OCI-LY7 (cell line): ENCODE measurements around the gene BFSP2. TPM values are rescaled to one million over a fixed set of nuclear protein-coding genes. Genes with fewer than 3 reads are reported as not detected.

ENCODE experiments used
- Bru-seq: library from RNA; stranded (reverse); fragments of 400-500 nt; gene quantifications from one replicate; lab custom pipeline; 2021; lab: Mats Ljungman, UMichigan
- BruChase-seq, 2 experiments: library from RNA; stranded (reverse); fragments of 400-500 nt; gene quantifications; one replicate each; lab custom pipeline; 2021; lab: Mats Ljungman, UMichigan
- BruUV-seq: library from RNA; stranded (reverse); fragments of 400-500 nt; replicated peaks from 2 replicates; lab custom pipeline; 2021; lab: Mats Ljungman, UMichigan
- CTCF ChIA-PET: fragments of 300-600 bp; sonication (Branson Sonifier 250); formaldehyde crosslinking; loops from one replicate; lab custom pipeline; 2022; ENCODE audit warnings: antibody characterized with exemption; ENCODE audit not compliant: unreplicated experiment; lab: Charles Lee
- POLR2A ChIA-PET: fragments of 300-600 bp; sonication (Branson Sonifier 250); formaldehyde crosslinking; loops from one replicate; lab custom pipeline; 2022; ENCODE audit warnings: antibody characterized with exemption; lab: Charles Lee
- DNase-seq: peaks from one replicate; pipeline ENCODE4 v3.0.0-alpha.2; 2015; ENCODE audit warnings: low spot score
- H2AFZ ChIP-seq: fragments of 200-600 bp; sonication (generic), shearing (Covaris generic); 2 replicates; pipeline ENCODE4 v1.6.1; 2014; ENCODE audit warnings: mild to moderate bottlenecking, antibody characterized with exemption, low read length, moderate library complexity
- H3K27ac ChIP-seq: fragments of 200-600 bp; sonication (generic); 2 replicates; pipeline ENCODE4 v1.5.1; 2014; ENCODE audit warnings: mixed run types, low read depth, mild to moderate bottlenecking, moderate library complexity, low read length, inconsistent platforms; ENCODE audit not compliant: poor library complexity, severe bottlenecking
- H3K36me3 ChIP-seq: fragments of 200-600 bp; sonication (generic); 2 replicates; pipeline ENCODE4 v1.6.1; 2014; ENCODE audit warnings: mild to moderate bottlenecking, antibody characterized with exemption, low read length, moderate library complexity, mixed read lengths; ENCODE audit not compliant: insufficient read depth
- H3K4me1 ChIP-seq: fragments of 200-600 bp; sonication (generic); 2 replicates; pipeline ENCODE4 v1.5.1; 2014; ENCODE audit warnings: mild to moderate bottlenecking, low read length; ENCODE audit not compliant: insufficient read depth, poor library complexity, severe bottlenecking
- H3K4me2 ChIP-seq: fragments of 200-600 bp; sonication (generic); 2 replicates; pipeline ENCODE4 v1.6.1; 2014; ENCODE audit warnings: mild to moderate bottlenecking, low read length
- H3K4me3 ChIP-seq: fragments of 200-600 bp; sonication (generic); 2 replicates; pipeline ENCODE4 v1.5.1; 2014; ENCODE audit warnings: mild to moderate bottlenecking, low read depth, low read length; ENCODE audit not compliant: poor library complexity, severe bottlenecking
- H3K79me2 ChIP-seq: fragments of 200-600 bp; sonication (generic); 2 replicates; pipeline ENCODE4 v1.6.1; 2016; ENCODE audit warnings: low read depth, mild to moderate bottlenecking, low read length, moderate library complexity, mixed read lengths; ENCODE audit not compliant: insufficient read depth
- H3K9me2 ChIP-seq: fragments of 200-600 bp; sonication (generic); 2 replicates; pipeline ENCODE4 v1.6.1; 2016; ENCODE audit warnings: mild to moderate bottlenecking, low read length, mixed read lengths; ENCODE audit not compliant: insufficient read depth
- H3K9me3 ChIP-seq: fragments of 200-600 bp; sonication (generic); 2 replicates; pipeline ENCODE4 v1.6.1; 2014; ENCODE audit warnings: mild to moderate bottlenecking, mixed run types, low read length, mixed read lengths
- H4K20me1 ChIP-seq: fragments of 200-600 bp; sonication (generic); 2 replicates; pipeline ENCODE4 v1.6.1; 2014; ENCODE audit warnings: mild to moderate bottlenecking, antibody characterized with exemption, low read length, moderate library complexity, mixed read lengths; ENCODE audit not compliant: insufficient read depth
- EZH2phosphoT487 ChIP-seq: fragments of 200-600 bp; sonication (generic); IDR thresholded peaks from 2 replicates; pipeline ENCODE4 v1.6.1; 2018; ENCODE audit warnings: low read depth, borderline replicate concordance, mild to moderate bottlenecking, mixed run types, antibody characterized with exemption, low read length, moderate library complexity, mixed read lengths
- intact Hi-C: fragments of 100-400 bp; cut with micrococcal nuclease; formaldehyde crosslinking; loops from one replicate; pipeline ENCODE4 v1.10.0; 2022; ENCODE audit not compliant: unreplicated experiment
- long read RNA-seq: library from polyadenylated mRNA; stranded (forward); transcript quantifications from one replicate; pipeline ENCODE4 v2.0.0, GENCODE V29; 2022
- total RNA-seq, 2 experiments: library from RNA; depleted of rRNA in 1 of 2; stranded (reverse); fragments of >200 nt in 1 of 2; shearing (Covaris generic) in 1 of 2; gene quantifications; 2 replicates each; pipeline ENCODE4 v1.2.3, GENCODE V29; 2014 to 2022
- TF ChIP-seq, protein P1 (sequence below): fragments of 200-600 bp; sonication (generic); conservative IDR thresholded peaks from 2 replicates; pipeline ENCODE4 v1.5.1; 2014; ENCODE audit warnings: mild to moderate bottlenecking, antibody characterized with exemption, low read length, moderate library complexity, mixed read lengths

The BFSP2 gene
- total RNA-seq (2014; rRNA removed; shearing (Covaris generic)) (10.6 and 11.7 TPM in 2 replicates), total RNA-seq (2022) (19.2 and 25.1 TPM in 2 replicates), Bru-seq, nascent RNA (percentile 30 among the genes with signal in this experiment), BruChase-seq, experiment 1, labeled RNA remaining after a 6-hour chase (percentile 25 among the genes with signal in this experiment), BruChase-seq, experiment 2, labeled RNA remaining after a 2-hour chase (percentile 25 among the genes with signal in this experiment)
- long read RNA-seq, partial matches to known transcripts, result 25 of 48 reads
- long read RNA-seq, other reads (novel, unspliced or antisense), result 23 of 48 reads

GRCh38 chr3:133400006-133400515, at the start of gene BFSP2:
BFSP2 (plus strand) TSS chr3:133400056; CDS start chr3:133400084, 28 bp downstream.
- intact Hi-C loops, result no loop called here
- Histone ChIP-seq H3K9me2 (no peaks in the 10 kb centered on the region), H3K4me2 (no peak within 1 kb of the TSS), H3K4me3 (no peak within 1 kb of the TSS), H4K20me1 (no peaks in the 10 kb centered on the region), H2AFZ (no peak within 1 kb of the TSS), H3K79me2 (no peaks in the 10 kb centered on the region), H3K4me1 (peaks cover 7% of the 10 kb centered on the region), H3K27ac (no peak within 1 kb of the TSS), H3K9me3 (no peaks in the 10 kb centered on the region), H3K36me3 (no peaks in the 10 kb centered on the region)
- ChIA-PET POLR2A (interaction anchor here (0.5 to 1.4 kb wide), 4 partner anchors 11 to 1060 kb away, joined by 3 to 6 read pairs (median 5); no protein-coding TSS in a partner anchor), CTCF (no interaction called here)
- no peak for DNase-seq
- TF ChIP-seq, protein P1, sequence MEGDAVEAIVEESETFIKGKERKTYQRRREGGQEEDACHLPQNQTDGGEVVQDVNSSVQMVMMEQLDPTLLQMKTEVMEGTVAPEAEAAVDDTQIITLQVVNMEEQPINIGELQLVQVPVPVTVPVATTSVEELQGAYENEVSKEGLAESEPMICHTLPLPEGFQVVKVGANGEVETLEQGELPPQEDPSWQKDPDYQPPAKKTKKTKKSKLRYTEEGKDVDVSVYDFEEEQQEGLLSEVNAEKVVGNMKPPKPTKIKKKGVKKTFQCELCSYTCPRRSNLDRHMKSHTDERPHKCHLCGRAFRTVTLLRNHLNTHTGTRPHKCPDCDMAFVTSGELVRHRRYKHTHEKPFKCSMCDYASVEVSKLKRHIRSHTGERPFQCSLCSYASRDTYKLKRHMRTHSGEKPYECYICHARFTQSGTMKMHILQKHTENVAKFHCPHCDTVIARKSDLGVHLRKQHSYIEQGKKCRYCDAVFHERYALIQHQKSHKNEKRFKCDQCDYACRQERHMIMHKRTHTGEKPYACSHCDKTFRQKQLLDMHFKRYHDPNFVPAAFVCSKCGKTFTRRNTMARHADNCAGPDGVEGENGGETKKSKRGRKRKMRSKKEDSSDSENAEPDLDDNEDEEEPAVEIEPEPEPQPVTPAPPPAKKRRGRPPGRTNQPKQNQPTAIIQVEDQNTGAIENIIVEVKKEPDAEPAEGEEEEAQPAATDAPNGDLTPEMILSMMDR, result no peak
- no peak for TF ChIP-seq EZH2phosphoT487
- BruUV-seq, result no TSS peak

DNA sequence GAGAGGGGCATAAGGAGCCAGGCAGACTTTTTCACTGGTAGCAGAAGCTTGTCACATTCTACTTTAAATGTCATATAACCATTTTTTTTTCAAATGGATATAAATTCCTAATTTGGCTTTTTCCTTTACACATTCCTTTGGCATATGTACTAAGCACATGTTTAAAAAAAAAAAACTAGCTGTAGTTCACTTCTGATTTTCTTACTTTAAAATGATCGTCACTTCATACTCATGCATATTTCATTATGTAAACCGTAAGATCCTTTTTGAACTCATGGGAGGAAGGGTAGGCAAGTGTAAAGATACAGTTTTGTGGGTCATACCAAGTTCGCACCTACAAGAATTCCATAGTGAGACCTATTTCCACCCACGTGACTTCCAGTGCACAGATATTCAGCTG, 45.1 kb upstream of the BFSP2 start:
- ChIA-PET POLR2A (interaction anchor here (0.5 to 0.7 kb wide), 3 partner anchors 20 to 1718 kb away, joined by 3 read pairs; no protein-coding TSS in a partner anchor), CTCF (no interaction called here)
- Histone ChIP-seq H4K20me1 (no peaks in the 10 kb centered on the region), H3K79me2 (no peaks in the 10 kb centered on the region), H3K27ac (no peak overlapping the region), H3K4me1 (no peaks in the 10 kb centered on the region), H3K36me3 (no peaks in the 10 kb centered on the region), H3K4me2 (no peak overlapping the region), H3K4me3 (no peak overlapping the region), H3K9me3 (peaks cover 11% of the 10 kb centered on the region; the same call in 1 of the 2 replicates), H3K9me2 (no peaks in the 10 kb centered on the region), H2AFZ (no peak overlapping the region)
- BruUV-seq, result no TSS peak
- TF ChIP-seq, protein P1, result no peak
- no peak for TF ChIP-seq EZH2phosphoT487
- intact Hi-C loops, result no loop called here
- no peak for DNase-seq

DNA sequence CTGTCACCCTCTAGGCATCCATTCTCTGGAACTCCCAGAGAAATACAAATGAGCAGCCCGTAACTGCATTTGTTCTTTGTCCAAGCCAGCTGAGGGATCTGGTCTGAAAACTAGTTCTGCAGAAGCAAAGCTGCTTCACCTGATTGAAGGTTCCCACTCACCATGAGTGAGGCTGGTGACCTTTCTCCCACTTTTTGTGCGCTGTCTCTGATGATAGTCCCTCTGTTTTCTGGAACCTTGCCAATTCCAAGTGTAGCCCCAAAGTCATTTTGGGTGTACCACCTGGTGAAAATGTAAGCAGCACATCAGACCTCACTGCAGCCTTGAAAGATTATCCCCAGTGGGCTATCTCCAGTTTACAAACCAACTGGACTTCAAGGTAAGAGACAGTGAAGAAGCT, 39.4 kb upstream of the BFSP2 start:
- Histone ChIP-seq H3K9me3 (peaks cover 11% of the 10 kb centered on the region; the same call in 1 of the 2 replicates), H3K4me1 (no peaks in the 10 kb centered on the region), H3K27ac (no peak overlapping the region), H3K36me3 (no peaks in the 10 kb centered on the region), H3K9me2 (no peaks in the 10 kb centered on the region), H3K4me2 (no peak overlapping the region), H3K79me2 (no peaks in the 10 kb centered on the region), H4K20me1 (no peaks in the 10 kb centered on the region), H3K4me3 (no peak overlapping the region), H2AFZ (no peak overlapping the region)
- DNase-seq, result no peak
- intact Hi-C loops, result no loop called here
- ChIA-PET POLR2A (no interaction called here), CTCF (no interaction called here)
- no peak for TF ChIP-seq EZH2phosphoT487
- TF ChIP-seq, protein P1, result no peak
- BruUV-seq, result no TSS peak
